SHP77 treated with DMSO at 0.1 percent for 48 hours (cell line): ENCODE measurements around the gene NECTIN2.
"Not testable (repeated sequence)": the region's sequence is repeated elsewhere in the genome, so short reads cannot be mapped to it uniquely, and the experiment has no call there.

Experiments used
- DNase-seq: peaks from one replicate; lab custom pipeline; 2025; lab: John Stamatoyannopoulos, UW

The NECTIN2 gene

GRCh38 chr19:44851427-44851826 is 5.3 kb downstream of the NECTIN2 start:
- DNase-seq: no peak

GRCh38 chr19:44855606-44856005 is 9.5 kb downstream of the NECTIN2 start:
- no peak for DNase-seq

- DNase-seq: peak; percentile 26
These were observed 10.5 kb downstream of the NECTIN2 start for GRCh38 chr19:44856421-44857083.

- DNase-seq: no peak
These were observed 11.7 kb downstream of the NECTIN2 start for GRCh38 chr19:44857837-44858236.

- not testable (repeated sequence) for DNase-seq
These were observed 15.5 kb downstream of the NECTIN2 start for GRCh38 chr19:44861576-44861975.

GRCh38 chr19:44863990-44864389 is 17.9 kb downstream of the NECTIN2 start:
- no peak for DNase-seq

GRCh38 chr19:44865196-44865767 is 19.2 kb downstream of the NECTIN2 start:
- DNase-seq: no peak

- DNase-seq: no peak
These were observed 20.6 kb downstream of the NECTIN2 start for GRCh38 chr19:44866664-44867063.

- DNase-seq: no peak
These were observed 21.5 kb downstream of the NECTIN2 start for GRCh38 chr19:44867578-44867977.

- no peak for DNase-seq
These were observed 23.8 kb downstream of the NECTIN2 start for GRCh38 chr19:44869733-44870470.

- no peak for DNase-seq
These were observed 25.7 kb downstream of the NECTIN2 start for GRCh38 chr19:44871809-44872208.

GRCh38 chr19:44872661-44873060 is 26.6 kb downstream of the NECTIN2 start:
- DNase-seq: no peak

GRCh38 chr19:44874317-44874716 is 28.2 kb downstream of the NECTIN2 start:
- no peak for DNase-seq

GRCh38 chr19:44875666-44876451 is 29.8 kb downstream of the NECTIN2 start:
- no peak for DNase-seq

GRCh38 chr19:44876930-44877535 is 30.9 kb downstream of the NECTIN2 start:
- no peak for DNase-seq

- no peak for DNase-seq
These were observed 32.2 kb downstream of the NECTIN2 start for GRCh38 chr19:44878120-44878865.

GRCh38 chr19:44879309-44880065 is 33.4 kb downstream of the NECTIN2 start:
- DNase-seq: no peak

GRCh38 chr19:44882063-44882462 is 36.0 kb downstream of the NECTIN2 start:
- DNase-seq: no peak

GRCh38 chr19:44882619-44883397 is 36.7 kb downstream of the NECTIN2 start:
- DNase-seq: not testable (repeated sequence)

- DNase-seq: no peak
These were observed 37.8 kb downstream of the NECTIN2 start for GRCh38 chr19:44883922-44884321.
